NCI-H128 (cell line): ENCODE measurements around the gene SCUBE1.

Experiments used
- DNase-seq: peaks from one replicate; lab custom pipeline; 2025; ENCODE audit not compliant: unreplicated experiment; lab: John Stamatoyannopoulos, UW

SCUBE1 gene

DNA sequence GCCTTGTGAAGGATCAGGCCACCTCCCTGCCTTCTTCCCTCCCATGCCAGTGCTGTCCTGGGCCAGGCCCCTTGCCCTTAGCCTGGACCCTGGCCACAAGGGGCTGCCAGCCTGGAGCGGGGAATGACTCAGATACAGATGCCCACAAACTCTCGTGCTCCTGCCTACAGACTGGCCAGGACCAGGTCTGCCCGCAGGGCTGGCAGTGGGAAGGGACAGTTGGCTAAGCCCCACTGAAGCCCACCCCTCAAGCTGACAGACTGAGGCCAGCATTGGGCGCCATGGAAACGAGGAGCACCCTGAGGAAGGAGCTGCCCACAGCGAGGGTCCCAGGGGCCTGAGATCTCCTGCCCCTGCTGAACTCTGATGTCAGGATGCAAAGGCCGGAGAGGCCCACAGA, 14.1 kb downstream of the SCUBE1 start:
- DNase-seq, result no peak

DNA sequence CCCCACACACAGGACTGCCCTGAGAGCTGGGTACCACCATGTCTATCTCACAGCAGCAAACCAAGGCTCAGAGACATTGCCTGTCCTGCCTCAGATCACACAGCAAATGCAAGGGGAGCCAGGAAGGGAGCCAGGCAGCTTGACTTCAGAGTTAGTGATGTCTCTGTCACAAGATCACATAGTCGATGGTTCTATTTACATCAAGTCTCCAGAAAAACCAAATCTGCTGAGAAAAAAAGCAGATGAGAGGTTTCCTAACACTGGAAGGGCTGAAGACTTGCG, 16.1 kb downstream of the SCUBE1 start:
- DNase-seq, result no peak

DNA sequence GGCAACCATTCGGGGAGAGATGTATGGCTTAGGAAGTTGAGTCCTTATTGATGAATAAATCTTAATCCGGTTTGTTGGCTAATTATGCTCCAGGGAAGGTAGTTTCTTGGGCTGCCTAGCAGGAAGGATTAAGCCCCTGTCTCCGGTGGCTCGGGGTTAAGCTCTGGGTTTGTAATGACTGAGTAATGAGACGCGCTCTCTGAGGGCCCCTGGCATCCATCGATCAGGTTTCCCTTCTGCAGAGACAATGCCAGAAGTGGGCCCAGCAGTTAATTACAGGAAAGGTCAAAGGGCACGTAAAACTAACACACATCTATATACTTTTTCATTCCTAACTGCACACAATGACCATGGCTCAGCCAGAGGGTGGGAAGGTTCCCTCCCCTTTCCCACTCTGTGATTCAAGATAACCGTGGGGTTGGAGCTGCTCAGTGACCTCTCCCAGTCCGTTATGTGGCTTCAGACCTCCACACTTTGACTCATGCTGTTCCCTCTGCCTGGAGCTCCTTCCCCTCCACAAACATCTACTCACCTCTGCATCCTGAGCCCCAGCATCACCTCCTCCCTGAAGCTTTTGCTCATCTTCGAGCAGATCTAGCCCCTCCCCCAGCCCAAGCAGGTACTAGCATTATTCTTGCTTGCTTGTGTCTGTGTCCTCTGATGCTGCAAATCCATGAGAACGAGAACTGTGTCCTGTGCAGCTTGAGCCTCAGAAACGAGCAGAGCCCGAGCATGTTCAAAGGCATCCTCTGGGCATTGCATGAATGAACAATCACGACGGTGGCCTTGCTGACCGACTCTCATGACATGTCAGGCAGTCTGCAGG, 16.6 kb downstream of the SCUBE1 start:
- DNase-seq, result no peak

DNA sequence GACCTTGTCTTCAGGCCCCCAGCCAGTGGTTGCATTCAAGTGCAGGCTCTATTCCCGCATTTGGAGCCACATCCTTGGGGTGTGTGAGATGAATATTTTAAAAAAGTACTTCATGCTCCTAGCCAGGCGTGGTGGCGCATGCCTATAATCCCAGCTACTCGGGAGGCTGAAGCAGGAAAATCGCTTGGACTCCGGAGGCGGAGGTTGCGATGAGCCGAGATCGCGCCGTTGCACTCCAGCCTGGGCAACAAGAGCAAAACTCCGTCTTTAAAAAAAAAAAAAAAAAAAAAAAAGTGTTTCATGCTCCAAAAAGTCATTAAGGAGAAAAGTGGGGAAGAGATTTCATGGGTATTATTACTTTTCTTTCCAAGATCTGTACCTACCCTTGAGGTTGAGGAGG, 18.0 kb downstream of the SCUBE1 start:
- DNase-seq, result no peak

DNA sequence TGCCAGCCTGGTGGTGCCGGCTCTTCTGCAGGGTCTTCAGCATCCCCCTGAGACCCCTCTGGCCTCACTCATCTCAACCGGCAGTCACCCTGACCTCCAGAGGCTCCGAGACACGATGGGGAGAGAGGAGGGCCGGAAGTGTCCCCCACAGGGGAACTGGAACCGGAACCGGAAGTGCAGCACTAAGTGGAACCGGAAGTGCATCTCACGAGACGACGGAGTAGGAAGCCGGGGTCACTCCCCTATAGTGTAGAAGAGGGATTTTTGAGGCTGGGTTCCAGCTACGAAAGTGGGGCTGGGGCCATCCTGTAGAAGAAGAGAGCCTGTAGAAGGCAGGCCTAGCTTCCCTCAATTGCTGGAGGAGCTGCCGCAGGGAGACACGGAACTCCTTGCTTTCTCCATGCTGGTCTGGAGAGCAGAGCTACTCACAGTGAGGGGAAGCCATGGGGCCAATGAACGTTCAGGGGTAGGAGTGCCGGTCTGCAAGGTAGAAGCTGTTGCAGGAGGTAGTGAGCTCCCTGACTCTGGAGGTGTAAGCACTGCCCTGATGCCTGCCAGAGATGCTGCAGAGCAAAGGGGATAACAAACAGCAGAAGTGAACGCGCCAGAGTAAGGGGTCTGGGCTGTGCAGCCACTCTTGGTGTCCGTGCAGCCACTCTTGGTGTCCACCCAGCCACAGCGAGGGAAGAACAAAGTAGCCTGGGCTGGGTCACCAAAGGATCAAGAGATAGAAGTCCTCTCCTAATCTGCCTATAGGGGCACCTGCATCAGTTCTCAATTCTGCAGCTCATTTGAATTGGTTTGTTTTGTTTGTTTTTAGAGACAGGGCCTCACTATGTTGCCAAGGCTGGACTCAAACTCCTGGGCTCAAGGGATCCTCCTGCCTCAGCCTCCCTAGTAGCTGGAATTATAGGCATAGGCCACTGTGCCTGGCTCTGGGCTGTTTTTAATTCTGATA, 21.9 kb downstream of the SCUBE1 start:
- no peak for DNase-seq

DNA sequence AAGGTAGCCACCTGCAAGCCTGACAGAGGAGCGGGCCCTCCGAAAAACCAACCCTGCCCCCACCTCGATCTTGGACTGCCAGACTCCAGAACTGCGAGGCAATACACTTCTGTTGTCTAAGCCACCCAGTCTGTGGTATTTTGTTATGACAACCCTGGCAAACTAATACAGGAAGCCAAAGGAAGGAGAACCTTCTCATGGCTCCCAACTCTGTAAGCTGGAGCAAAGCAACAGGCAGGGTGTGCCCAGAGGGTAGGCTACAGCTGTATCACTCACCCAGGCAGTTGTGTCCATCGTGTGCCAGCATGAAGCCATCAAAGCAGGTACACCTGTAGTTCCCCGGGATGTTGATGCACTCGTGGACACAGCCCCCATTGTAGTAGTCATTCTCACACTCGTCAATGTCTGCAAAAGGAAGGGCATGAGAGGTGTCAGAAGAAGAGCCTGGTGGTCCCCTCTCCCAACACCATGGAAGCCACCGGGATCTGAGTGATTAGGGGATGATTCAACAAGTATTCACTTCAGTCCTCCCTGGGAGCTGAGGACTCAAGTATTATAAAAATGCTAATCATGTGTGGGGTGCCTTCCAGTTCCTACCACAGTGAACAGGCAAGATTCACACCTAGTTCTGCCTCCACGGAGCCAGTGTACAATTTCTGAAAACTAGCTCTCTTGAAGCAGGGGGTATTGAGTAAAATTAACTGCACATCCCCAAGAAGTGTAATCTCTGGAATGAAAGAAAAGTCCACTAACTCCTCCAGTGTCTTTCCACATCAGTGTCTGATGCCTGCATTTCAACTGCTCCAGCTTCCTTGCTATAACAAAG, 23.3 kb downstream of the SCUBE1 start:
- DNase-seq, result no peak

DNA sequence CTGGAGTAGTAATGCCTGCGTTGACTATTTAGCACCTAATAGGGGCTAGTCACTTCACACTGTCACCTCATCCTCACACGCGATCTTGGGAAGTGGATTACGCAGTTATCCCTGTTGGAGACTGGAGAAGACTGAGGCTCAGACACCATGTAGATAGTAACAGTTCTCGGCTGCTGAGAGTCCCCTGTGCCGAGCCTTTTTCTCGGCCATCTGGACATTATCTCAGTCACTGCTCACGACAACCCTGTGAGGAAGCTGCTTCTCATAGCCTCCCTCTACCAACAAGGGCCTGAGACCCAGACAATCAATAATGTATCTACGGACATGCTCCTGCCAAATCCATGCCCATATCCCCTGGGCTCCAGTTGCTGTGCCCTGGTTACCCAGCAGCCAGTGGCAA, 25.9 kb downstream of the SCUBE1 start:
- DNase-seq, result no peak

DNA sequence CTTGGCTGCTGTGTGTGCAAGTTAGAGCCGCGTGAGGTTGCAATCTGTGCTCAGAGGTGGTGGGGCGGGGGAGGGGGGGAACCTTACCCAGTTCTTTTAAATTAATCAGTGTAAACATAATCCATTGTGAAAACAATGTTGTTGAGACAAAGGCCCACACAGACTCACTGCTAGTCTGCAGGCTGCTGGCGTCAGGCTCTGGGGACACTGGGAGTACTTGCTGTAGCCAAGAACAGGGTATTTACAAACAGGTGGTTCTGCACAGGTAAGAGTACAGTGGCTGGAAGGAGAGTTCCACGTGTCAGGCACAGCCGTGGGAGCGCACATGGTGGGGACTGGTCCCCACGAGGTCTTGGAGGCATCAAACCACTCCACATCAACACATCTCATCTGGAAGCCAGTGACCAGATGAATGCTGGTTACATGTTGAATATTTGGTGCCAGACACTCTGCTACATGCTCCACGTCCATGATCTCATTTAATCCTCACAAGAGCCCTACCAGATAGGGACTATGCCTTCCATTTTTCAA, 27.4 kb downstream of the SCUBE1 start:
- no peak for DNase-seq

DNA sequence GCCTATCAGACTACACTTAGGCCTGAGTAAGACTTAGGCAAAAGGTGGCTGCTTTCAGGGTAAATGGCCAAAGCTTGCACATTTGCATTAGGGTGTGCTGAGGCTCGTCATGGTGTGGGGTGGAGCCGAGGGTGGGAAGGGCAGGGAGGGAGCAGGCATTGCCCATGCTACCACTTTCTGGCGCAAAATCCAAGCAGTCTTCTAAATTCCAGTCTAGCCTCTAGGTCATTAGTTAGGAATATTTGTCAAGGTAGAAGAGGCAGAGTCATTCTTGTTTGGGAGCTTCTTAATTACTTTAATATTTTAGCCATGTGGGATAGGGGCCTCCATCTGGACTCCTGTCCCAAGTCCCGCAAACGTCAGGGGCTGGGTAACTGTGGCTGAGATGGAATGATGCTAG, 28.6 kb downstream of the SCUBE1 start:
- DNase-seq, result no peak

DNA sequence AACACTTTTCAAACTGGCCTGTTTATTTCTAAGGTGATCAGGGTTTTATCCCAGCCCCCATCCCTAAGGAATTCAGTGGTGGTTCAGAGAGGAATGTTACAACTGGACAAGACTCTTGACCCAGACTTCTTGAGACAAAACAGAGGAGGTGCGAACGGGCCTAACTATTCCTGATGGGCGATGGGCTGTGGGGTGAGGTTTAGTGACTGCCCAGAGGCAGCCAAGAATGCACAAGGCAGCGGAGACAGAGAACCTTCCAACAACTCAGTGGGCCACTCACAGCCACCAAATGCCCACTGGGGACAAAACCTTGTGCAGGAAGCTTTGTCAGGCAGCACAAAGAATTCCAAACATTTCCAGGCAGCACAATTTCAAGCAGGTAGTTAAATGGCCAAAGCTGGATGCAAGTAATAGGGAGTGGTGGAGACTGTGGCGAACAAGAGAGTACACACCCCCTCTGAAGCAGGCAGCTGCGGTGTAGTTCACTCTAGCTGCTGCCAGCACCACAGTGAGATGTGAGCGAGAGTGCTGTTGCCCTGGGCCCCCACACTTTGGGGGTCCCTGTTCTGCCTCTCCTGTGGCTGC, 29.2 kb downstream of the SCUBE1 start:
- no peak for DNase-seq

DNA sequence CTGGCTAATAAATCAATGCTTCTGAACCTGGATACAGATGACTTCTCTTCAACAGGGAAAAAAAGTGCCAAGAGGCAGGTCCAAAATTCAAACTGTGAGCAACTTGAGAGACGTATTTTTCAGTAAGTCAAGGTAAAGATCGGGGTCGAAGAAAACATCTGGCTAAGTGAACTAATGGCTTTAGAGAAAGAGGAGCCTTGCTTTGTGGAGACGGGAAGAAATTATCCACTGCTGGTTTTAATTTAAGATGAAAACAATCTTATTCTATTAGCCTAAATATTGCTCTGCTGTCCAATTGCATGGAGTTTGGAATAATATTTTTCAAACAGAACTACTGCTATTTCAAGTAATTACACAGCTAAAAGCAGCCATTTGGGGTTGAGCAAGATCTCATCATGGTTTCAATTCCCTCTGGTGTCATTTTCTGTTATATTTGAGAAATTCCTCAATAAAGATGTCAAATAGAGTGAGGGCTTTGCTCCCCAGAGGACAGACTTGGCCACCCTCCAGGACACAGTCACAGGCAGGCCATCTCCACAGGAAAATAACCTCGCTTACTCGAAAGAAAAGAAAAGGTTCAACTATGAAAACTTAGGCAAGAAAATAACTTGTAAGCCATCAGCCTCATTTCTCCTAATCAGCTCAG, 29.8 kb downstream of the SCUBE1 start:
- no peak for DNase-seq

DNA sequence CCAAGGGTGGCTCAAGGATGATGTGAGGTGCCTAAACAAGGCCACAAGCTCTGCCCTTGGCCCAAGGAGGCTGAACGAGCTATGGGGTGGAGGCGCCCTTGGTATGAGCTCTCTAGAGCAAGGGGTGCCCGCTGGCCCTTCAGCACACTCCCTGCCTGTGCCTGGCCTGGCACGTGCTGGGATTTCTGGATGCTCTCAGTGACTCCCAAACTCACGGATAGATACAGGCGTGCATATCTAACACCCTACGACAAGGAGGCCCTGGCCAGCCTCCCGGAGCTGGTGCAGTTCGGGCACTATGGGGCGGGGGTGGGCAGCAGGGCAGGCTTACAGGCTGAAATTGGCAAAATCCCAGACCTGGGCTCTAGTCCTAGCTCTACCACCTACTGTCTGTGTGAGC, 30.6 kb downstream of the SCUBE1 start:
- no peak for DNase-seq

DNA sequence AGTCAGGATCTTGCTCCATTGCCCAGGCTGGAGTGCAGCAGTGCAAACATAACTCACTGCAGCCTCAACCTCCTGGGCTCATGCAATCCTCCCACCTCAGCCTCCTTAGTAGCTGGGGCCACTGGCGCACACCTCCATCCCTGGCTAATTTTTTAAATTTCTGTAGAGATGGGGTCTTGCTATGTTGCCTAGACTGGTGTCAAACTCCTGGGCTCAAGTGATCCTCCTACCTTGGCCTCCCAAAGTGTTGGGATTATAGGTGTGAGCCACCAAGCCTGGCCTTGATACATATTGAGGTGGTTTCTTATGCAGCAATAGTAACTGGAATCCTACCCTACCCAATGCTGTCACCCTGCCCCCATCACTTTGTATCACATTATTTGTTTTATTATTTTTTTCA, 32.4 kb downstream of the SCUBE1 start:
- no peak for DNase-seq

DNA sequence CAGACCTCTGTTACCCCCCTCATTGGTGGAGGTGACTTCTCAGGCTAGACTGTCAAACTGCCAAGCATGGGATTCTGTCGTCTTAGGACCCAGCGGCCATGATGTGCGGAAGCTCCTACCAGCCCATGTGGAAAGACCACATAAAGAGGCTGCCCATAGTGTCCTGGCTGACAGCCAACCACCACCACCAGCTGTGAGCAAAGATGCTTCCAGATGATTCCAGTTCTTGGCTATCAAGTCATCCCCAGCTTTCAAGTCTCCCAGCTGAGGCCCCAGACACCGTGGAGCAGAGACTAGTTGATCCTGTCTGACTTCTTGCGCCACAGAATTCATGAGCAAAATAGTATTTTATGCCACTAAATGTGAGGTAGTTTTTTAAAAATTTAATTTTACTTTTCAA, 32.9 kb downstream of the SCUBE1 start:
- DNase-seq, result no peak

DNA sequence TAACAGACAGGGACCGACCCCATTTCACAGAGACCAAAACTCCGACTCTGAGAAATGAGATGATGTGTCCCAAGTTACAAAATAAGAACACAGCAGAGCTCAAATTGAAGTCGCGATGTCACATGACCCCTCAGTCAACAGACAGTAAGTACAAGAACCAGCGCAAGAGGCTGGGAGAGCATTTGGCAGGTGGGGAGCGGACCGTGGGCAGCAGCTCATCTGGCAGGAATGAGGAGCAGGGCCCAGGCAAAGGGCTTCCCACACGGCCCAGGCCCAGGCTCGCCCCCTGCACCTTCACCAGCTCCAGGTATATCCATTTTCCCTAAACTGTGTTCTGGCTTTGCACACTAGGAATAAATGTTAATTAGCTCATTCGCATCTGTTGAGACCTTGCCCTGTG, 34.3 kb downstream of the SCUBE1 start:
- DNase-seq, result no peak

DNA sequence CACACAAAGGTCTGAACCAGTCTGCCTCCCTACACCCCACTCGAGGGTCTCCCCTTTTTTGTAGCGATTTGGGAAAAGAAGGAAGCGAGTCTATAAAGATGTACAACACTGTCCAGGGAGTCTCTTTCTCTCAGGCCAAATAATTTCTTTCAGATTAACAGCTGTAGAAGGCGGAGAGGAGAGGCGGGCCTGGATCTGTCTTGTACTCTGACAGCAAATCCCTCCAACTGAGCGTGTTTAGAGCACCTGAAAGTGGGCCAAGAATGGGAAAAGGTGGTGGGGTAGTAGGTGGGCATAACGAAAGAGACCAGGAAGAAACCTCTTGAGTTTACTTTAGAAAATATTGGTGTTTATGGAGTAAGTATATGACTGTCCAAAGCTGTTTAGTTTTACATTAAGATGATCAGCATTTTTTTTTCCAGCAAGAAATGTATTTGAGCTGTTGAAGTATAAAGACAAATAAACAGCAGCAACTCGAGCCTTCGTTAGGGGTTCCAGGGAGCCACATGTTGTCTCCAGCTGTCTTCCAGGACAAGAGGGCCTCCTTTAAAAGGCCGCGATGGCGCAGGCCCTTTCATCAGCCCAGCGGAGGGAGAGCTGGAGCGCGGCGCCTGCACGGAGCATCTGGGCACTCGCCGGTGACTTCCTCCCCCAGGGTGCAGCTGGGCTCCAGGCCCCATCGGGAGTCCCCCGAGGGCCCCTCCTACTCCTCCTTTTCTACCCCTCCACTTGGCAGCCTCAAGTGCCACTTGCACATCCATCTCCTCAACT, 34.9 kb downstream of the SCUBE1 start:
- no peak for DNase-seq

DNA sequence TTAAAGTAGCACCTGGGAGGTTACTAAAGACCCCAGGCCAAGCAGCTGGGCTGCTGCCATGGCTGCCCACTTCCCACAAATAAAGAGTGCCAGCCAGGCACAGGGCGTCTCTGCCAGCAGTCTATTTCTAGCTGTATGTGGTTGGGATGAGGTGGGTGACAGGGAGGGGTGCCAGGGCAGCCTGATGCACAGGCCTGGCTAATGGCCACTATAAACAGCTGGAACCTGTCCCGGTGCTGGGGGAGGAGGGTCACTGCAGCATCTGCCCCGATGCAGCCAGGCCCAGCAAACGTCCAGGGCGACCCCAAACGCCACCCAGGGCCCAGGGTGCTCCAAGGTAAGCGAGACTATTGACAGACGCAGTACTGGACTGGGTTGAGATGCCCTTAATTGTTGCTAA, 37.4 kb downstream of the SCUBE1 start:
- DNase-seq, result no peak

DNA sequence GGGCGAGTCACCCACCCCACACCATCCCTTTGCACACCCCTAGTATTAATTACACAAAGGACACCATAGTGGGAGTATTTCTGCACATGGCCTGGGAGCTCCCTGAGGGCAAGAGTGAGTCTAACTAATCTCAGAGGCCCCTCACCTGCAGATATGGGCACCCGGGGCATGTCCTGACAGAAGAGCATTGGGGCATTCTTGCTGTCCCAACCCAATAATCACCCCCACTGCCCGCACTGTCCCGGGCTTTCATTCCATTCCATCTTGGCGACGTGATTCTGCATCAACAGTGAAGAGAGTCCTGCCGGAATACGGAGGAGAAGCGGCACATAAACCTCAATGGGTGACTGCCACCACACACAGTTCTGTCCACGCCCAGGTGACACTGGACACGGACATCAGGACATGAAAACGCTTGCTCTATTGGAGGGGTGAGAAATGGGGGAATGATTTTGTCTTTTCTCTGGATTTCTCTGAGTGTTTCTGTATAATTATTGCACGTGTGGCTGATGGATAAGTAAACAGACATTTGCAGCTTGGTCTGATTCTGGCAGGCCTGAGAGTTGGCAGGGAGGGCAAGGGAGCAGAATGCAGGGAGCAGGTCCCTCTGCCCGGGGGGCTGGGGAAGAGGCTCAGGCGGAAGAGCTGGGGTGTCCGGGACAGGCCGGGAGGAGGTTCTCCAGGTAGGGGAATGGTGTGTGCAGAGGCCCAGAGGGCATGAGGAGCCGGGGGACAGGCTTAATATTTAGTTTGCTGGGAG, 38.2 kb downstream of the SCUBE1 start:
- DNase-seq, result no peak

DNA sequence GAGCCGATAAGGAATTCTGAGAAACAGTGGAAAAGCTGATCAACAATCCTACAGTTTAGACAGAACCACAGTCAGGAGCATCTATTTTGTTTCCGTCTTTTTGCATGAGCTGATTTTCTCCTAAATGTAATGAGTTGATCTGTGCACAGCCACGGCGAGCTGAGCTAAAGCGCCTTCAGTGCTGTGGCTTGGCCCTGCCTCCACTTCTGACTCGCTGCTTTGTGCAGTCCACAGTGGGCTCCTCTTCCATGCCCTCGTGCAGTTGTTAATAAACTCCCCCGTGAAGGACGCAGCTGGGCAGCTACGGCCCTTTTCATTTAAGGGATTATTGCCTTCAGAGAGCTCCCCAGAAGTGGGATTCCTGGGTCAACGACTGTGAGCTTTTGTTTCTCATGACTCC, 39.4 kb downstream of the SCUBE1 start:
- no peak for DNase-seq
